Activated T-cell treated with anti-CD3 and anti-CD28 coated beads for 1 hour (primary cell): ENCODE data around the gene PRSS3.
"Not testable (repeated sequence)": the region's sequence is repeated elsewhere in the genome, so short reads cannot be mapped to it uniquely, and the experiment has no call there.

ENCODE experiments used
- DNase-seq: peaks from one replicate; pipeline ENCODE4 v3.0.0-alpha.2; 2020; ENCODE audit warnings: low read depth

Gene PRSS3

GRCh38 chr9:33786681-33787080 is 8.7 kb upstream of the PRSS3 start:
- no peak for DNase-seq

DNA sequence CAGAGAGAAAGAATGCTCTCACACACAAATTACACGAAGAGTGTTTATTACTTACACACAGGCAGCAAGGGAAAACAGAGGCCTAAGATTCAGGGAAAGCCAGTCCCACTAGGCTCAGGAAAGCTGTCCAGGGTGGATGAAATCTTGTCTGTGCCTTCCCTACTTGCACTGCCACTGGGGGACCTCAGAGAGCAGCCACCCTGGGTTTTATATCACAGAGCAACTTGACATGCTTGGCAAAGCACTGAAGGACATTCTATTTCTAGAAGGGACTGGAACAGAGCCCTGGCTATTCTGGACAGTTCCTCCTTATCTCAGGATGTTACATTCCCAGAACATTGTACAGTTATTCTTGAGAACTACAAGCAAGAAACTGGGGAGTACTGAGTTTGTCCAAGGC is 7.5 kb upstream of the PRSS3 start:
- DNase-seq, result no peak

- not testable (repeated sequence) for DNase-seq
Measured at GRCh38 chr9:33789429-33789828, 5.9 kb upstream of the PRSS3 start.

- no peak for DNase-seq
Measured at GRCh38 chr9:33791117-33791516, 4.2 kb upstream of the PRSS3 start.

- DNase-seq, result not testable (repeated sequence)
Measured at GRCh38 chr9:33793496-33793895, 1.9 kb upstream of the PRSS3 start.

DNA sequence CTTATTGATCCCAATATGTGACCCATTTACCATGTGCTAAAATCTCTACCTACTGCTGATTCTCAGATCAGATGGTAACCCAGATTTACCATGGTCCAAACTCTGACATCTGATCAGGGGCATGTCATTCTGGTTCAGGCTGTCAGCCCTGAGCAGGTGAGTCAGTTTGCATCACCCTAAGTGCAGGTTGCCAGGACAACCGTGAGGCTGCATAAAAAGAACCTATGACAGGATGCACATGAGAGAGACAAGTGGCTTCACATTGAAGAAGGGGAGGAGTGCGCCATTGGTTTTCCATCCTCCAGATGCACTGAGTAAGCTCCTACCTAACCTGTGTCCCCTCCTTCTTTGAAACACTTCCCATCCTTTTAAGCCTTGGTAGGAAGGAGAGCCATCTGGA is 801 bp upstream of the PRSS3 start:
- no peak for DNase-seq

DNA sequence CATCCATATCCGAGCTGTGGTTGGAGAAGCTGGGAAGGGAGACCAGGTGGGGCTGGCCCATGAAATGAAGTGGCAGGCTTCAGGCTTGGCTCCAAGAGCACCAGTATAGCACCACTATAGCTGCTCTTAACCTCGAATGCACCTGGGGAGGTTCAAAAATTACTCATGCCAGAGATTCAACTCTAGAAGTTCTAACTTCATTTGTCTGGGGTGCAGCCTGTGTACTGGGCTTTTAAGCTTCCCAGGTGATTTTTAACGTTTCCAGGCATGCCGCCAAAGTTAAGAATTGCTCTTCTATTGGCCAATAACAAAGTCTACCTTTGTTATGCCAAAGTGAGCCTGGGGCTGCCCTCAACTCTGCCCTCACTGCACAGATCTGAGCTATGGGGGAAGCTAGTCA is 458 bp downstream of the PRSS3 start:
- no peak for DNase-seq

DNA sequence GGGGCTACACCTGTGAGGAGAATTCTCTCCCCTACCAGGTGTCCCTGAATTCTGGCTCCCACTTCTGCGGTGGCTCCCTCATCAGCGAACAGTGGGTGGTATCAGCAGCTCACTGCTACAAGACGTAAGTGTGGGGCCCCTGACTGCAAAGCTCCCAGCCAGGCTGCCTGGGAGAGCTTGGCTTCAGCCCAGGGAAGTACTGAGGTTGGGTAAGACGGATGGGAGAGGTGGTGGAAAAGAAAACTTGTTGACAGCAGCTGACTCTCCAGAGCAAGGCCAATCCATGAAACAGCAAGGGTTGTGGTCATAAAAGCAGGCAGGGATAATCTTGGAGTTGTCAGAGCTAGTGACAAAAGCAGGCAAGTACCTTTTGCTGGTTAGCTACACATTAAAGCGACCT is 1.3 kb downstream of the PRSS3 start:
- DNase-seq, result not testable (repeated sequence)

DNA sequence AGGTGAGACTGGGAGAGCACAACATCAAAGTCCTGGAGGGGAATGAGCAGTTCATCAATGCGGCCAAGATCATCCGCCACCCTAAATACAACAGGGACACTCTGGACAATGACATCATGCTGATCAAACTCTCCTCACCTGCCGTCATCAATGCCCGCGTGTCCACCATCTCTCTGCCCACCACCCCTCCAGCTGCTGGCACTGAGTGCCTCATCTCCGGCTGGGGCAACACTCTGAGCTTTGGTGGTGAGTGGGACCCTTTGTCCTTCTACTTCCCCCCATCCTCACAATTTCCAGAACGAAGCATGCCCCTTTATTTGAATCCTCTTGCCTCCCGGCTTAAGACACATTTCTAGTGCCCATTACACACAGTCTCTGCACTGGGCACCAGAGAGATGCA is 2.5 kb downstream of the PRSS3 start:
- DNase-seq, result no peak

DNA sequence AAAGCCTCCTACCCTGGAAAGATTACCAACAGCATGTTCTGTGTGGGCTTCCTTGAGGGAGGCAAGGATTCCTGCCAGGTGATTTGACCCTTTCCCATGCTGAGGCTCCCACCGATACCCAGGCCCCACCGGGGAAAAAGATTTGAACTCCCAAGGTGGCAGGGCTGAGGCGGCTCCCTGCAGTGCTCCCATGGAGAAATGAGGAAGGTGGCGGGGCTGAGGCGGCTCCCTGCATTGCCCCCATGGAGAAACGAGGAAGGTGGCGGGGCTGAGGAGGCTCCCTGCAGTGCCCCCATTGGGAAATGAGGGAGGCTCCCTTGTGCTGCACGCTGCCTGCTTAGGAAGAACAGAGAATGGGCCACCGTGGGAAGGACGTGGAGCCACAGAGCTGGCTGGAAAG is 3.2 kb downstream of the PRSS3 start:
- no peak for DNase-seq

DNA sequence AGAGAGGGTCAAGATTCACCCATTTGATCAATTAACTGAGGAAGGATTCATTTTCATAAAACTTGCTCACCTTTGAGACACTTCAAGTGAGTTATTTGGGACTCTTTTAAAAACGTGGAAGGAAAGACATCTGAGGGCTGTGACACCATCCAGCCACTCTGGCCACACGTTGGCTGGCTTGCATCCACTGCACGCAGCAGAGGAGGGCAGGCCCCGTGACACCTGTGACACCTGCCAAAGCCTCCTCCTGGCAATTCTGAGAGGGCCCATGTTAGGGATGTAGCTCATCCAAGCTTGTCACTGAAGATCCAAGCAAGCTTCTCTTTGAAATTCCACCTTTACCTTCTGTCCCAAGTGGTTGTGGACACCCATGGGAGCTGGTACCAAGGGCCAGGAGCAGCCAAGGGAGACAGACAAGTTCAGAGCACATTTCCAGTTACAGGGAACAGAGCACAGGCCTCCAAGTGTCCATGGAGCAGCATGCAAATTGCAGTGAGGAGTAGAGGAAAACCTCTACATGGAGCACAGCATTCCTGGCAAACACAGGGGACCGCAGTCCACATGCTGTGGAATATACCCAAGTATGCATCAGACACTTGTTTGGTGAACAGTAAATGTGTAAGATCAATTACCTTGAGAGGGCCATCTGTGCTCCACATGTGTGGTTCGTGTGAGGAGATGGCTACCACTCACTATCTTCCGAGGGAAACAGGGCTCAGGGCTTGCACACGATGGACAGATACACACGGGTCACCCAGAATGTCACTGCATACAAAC is 4.8 kb downstream of the PRSS3 start:
- DNase-seq, result no peak

GRCh38 chr9:33800886-33801285 is 5.5 kb downstream of the PRSS3 start:
- DNase-seq, result no peak

GRCh38 chr9:33801943-33802500 is 6.7 kb downstream of the PRSS3 start:
- DNase-seq, result not testable (repeated sequence)

DNA sequence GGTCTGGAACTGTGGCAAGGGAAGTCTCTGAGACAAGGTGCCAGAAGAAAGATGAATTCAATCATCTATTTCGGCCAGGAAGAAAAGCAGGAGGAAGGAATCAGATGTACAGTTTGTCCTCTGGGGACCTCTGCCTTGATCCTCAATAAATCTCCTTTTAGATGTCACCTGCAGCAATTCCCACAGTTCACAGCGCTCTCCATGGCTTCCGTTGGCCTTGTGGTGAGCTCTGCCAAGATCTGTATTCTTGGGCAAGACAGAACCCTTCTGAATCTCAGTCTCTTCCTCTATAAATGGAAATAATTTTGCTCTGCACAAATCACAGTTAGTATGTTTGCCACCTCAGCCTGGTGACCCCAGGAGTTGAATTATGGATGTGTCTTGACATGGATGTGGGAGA is 8.8 kb downstream of the PRSS3 start:
- DNase-seq, result not testable (repeated sequence)

GRCh38 chr9:33807156-33807555 is 11.8 kb downstream of the PRSS3 start:
- DNase-seq, result not testable (repeated sequence)

- DNase-seq, result not testable (repeated sequence)
Measured at GRCh38 chr9:33808979-33809322, 13.6 kb downstream of the PRSS3 start.

GRCh38 chr9:33809506-33809905 is 14.1 kb downstream of the PRSS3 start:
- no peak for DNase-seq

- DNase-seq, result no peak
Measured at GRCh38 chr9:33813712-33814641, 18.6 kb downstream of the PRSS3 start.

- DNase-seq, result no peak
Measured at GRCh38 chr9:33815781-33816180, 20.4 kb downstream of the PRSS3 start.

GRCh38 chr9:33816327-33817252 is 21.2 kb downstream of the PRSS3 start, which contains the start of gene UBE2R2:
UBE2R2 (plus strand) TSS chr9:33817160; CDS start chr9:33817758, 598 bp downstream.
- peak; percentile 93 for DNase-seq

DNA sequence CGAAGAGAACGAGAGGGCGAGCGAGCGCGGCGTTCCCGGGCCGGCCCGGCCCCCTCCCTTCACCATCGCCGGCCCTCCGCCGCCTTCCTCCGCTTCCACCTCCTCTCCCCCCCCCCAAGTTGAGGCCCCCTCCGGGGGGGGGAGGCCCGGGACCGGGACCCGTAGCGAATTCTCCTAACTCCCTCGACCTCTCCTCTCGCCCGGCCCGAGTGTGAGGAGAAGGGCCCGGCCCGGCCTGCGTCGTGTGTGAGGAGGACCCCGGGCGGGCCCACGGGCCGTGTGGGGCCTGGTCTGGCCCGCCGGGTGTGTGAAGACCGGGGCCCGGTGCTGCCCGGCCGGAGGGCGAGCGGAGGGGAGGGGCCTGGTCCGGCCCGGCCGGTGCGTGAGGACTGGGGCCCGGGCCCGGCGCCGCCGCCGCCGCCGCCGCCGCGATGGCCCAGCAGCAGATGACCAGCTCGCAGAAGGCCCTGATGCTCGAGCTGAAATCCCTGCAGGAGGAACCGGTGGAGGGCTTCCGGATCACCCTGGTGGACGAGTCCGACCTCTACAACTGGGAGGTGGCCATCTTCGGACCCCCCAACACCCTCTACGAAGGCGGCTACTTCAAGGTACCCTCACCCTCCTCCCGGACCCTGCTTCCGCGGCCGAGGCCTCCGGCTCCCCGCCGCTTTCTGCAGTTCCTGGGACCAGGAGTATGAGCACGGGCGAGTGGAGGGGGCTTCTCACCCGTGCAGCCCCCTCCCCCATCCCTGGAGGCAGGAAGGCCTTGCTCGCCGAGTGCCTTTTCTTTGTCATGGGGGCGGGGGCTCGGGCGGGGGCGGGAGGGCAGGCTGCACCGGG is 22.2 kb downstream of the PRSS3 start:
- peak; percentile 37 for DNase-seq
